Fibroblast of pulmonary artery (primary cell): ENCODE results near the gene CNTN4.

Source experiments
- DNase-seq: peaks from one replicate; pipeline ENCODE4 v3.0.0-alpha.2; 2010; ENCODE audit warnings: low read depth
- H3K4me3 ChIP-seq: replicated peaks from 2 replicates; pipeline ENCODE4 v1.5.1; 2011; ENCODE audit warnings: low read depth, mild to moderate bottlenecking, control low read depth, low read length, moderate library complexity
- TF ChIP-seq, protein P1 (sequence below): IDR thresholded peaks from 2 replicates; pipeline ENCODE4 v1.5.1; 2011; ENCODE audit warnings: mild to moderate bottlenecking, control low read depth, low read length, inconsistent platforms; ENCODE audit errors: missing control alignments

CNTN4 gene

DNA sequence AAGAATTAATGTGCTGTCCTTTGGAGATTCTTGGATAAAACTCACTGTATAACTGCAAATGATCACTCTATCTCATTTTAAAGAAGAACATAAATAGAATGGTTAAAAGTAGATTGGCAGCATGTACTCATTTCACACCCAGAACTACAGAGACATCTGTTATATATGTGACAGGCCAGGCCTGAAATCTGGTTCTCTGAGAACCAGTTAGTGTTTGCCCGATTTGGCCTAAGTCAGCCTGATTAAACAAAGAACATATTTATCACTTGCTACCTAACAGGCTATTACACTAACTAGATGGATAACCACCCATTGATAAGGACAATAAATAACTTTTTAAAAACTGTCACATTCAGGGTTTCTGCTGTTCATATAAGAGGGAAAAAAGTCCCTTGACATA is 460.1 kb downstream of the CNTN4 start:
- DNase-seq: no peak

DNA sequence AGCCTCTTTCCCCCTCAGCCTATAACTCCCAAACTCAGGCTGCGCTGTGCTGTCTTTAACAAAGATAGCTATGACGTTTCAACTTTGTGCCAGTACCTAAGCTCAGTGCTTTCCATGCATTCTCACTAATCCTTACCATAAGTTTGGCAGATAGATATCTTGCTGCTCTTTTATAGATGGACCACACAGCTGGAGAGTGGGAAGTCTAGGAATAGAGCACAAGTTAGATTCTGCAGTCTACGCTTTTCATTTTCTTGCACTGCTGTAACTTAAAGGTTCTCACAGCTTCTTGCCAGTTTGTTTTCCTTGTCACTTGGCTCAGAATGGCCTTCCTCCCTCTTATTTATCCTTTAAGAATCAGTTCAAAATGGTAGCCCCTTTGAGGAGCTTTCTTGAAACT is 468.8 kb downstream of the CNTN4 start:
- no peak overlapping the region for H3K4me3 ChIP-seq
- TF ChIP-seq, protein P1, sequence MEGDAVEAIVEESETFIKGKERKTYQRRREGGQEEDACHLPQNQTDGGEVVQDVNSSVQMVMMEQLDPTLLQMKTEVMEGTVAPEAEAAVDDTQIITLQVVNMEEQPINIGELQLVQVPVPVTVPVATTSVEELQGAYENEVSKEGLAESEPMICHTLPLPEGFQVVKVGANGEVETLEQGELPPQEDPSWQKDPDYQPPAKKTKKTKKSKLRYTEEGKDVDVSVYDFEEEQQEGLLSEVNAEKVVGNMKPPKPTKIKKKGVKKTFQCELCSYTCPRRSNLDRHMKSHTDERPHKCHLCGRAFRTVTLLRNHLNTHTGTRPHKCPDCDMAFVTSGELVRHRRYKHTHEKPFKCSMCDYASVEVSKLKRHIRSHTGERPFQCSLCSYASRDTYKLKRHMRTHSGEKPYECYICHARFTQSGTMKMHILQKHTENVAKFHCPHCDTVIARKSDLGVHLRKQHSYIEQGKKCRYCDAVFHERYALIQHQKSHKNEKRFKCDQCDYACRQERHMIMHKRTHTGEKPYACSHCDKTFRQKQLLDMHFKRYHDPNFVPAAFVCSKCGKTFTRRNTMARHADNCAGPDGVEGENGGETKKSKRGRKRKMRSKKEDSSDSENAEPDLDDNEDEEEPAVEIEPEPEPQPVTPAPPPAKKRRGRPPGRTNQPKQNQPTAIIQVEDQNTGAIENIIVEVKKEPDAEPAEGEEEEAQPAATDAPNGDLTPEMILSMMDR: no peak
- no peak for DNase-seq

More for the DNA sequence above, 460.1 kb downstream of the CNTN4 start:
- TF ChIP-seq, protein P1: no peak
- no peak overlapping the region for H3K4me3 ChIP-seq

DNA sequence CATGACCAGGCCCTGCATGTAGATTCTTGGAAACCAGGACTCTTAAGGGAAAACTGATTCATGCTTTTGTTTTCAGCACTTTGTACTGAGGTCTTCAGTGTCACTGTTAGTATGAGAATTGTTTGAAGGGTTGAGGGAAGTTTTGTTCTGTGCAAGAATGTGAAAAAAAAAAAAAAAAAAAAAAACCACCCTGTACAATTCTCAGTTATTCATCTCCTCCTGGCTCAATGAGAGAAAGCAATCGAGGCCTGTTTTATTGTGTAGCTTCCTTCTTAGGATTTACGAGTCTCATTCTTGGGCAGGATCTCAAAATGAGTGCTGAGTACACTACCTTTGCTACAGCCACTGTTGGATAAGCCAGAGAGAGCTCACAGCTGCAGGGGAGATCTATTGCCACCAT is 469.5 kb downstream of the CNTN4 start:
- TF ChIP-seq, protein P1: no peak
- DNase-seq: no peak
- H3K4me3 ChIP-seq: no peak overlapping the region

DNA sequence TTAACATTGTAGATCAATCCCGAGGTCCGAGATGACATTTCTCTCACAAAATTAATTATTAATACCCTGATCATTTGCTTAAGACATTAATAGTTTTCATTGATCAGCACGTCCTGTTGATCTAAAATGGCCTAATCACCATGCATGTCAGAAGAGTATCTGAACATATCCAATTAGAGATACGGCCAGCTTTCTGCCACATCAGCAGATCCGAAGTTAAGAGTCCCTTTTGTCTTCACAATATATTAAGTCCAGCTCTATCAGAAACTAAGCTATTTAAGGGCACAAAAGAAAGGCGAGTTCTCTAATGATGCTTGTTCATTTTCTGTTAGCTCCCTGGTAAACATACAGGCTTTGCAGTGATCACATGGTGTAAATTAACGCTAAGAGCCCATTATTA is 470.3 kb downstream of the CNTN4 start:
- TF ChIP-seq, protein P1: no peak
- no peak for DNase-seq
- H3K4me3 ChIP-seq: no peak overlapping the region

DNA sequence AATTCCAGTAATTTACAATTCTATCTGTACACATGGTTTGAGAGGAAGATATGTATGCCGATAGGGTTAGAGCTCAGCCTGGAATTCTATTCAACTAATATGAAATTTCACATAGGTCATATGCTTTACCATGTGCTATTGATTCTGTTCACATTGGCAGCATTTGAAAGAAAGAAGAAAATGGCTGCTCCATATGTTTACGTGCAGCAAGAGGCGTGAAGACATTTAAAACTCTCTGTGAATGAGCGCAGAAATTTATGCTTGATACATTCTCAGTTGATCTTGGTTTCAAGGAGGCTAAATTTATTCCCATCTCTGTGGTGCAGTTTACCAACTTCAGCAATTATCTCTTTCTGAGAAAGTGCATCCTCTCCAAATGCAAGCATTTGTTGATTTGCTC is 478.9 kb downstream of the CNTN4 start:
- TF ChIP-seq, protein P1: no peak
- H3K4me3 ChIP-seq: no peak overlapping the region
- DNase-seq: no peak

DNA sequence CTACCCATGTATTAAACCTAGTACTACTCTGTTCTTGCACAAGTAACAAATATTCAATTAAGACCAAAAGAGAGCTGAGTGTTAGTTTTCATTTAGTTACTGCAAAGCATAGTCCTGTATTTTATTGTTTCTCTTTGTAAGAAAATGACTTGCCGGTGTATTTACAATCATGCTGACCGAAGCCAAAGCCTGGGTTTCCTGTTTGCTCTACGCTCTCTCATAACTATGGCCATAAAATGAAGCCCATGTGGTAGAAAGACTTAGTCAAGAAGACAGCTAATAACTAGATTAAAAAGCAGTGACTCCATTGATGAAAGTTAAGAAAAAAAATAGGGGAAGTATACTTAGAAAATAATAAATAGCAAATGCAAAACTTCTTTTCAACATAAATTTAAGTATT is 479.9 kb downstream of the CNTN4 start:
- DNase-seq: no peak
- H3K4me3 ChIP-seq: no peak overlapping the region
- TF ChIP-seq, protein P1: no peak

DNA sequence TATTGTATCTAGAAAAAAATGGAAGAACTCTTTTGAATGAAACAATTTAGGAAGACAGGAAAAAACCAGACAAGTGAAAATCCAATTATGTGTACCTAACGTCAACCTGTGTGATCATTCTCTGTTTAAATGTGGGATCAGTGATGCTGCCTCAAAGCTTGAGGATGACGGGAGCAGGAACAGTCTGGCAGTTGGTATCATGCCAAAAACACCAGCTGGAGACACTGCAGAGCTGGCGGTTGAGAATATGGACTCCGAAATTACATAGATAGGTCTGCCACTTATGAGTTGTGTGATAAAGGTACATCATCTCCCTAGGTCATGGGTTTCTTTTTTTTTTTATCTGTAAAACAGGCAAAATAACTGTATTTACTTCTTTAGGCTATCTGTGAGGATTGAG is 480.5 kb downstream of the CNTN4 start:
- TF ChIP-seq, protein P1: no peak
- H3K4me3 ChIP-seq: no peak overlapping the region
- no peak for DNase-seq
